Fibroblast of peridontal ligament (primary cell): ENCODE data around the gene ZNF276.

ENCODE experiments used
- DNase-seq: peaks from one replicate; pipeline ENCODE4 v3.0.0-alpha.2; 2010; ENCODE audit errors: extremely low read depth

The ZNF276 gene

GRCh38 chr16:89785523-89786155, 64.3 kb downstream of the ZNF276 start:
- DNase-seq: no peak

DNA sequence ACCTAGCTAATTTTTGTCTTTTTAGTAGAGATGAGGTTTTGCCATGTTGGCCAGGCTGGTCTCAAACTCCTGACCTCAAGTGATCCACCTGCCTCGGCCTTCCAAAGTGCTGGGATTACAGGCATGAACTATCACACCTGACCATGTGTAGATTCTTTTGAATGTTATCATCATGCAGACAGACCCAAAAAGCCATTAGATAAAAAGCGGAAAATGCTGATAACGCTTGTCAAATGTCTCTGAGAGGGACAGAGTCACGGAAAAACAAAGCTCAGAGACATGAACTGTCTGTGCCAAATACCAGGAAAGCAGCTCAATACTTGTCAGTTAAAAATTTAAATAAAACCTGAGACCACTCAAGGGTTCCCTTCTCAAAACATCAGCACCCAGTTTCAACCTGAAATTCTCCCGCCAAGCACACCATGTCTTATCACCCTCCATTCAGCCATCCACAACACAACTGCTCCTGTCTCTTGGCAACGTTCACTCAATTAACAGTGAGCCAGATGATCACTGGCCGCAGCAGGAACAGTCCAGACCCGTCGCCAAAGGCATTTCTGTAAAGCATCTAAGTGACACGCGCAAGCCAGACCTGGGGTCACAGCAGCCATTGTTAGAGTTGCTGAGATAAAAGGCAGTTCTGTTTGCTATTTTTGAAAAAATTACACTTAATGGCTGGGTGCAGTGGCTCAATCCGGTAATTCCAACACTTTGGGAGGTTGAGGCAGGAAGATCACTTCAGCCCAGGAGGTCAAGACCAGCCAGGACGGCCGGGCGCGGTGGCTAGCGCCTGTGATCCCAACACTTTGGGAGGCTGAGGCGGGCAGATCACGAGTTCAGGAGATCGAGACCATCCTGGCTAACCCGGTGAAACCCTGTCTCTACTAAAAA, 65.4 kb downstream of the ZNF276 start:
- DNase-seq: no peak

DNA sequence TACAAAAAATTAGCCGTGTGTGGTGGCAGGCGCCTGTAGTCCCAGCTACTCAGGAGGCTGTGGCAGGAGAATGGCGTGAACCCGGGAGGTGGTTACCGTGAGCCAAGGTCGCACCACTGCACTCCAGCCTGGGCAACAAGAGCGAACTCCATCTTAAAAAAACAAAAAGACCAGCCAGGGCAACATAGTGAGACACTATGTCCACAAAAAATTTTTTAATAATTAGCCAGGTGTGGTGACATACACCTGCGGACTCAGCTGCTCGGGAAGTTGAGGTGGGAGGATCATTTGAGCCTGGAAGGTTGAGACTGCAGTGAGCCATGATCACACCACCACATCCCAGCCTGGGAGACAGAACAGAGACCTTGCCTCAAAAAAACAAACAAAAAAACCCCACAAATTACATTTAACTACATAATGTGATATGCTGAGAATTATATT, 66.0 kb downstream of the ZNF276 start:
- DNase-seq: no peak
